GM12891 (cell line): ENCODE data around the gene IL4R.
"Not testable (repeated sequence)": the region's sequence is repeated elsewhere in the genome, so short reads cannot be mapped to it uniquely, and the experiment has no call there.

Experiments
- DNase-seq: peaks from one replicate; pipeline ENCODE4 v3.0.0; 2011; ENCODE audit warnings: low spot score; ENCODE audit not compliant: insufficient read length
- FAIRE-seq: peaks from 2 replicates; lab custom pipeline; 2011; peaks lifted over from hg19 to GRCh38; lab: Jason Lieb, UNC
- PAX5 ChIP-seq: IDR thresholded peaks from 2 replicates; pipeline ENCODE4 v1.6.1; 2011; ENCODE audit warnings: low read length, moderate library complexity, mild to moderate bottlenecking; ENCODE audit not compliant: insufficient read depth, severe bottlenecking
- POLR2A ChIP-seq: IDR thresholded peaks from 2 replicates; pipeline ENCODE4 v1.6.1; 2011; ENCODE audit warnings: low read depth, low read length, control low read depth
- POLR2AphosphoS5 ChIP-seq: IDR thresholded peaks from 2 replicates; pipeline ENCODE4 v1.6.1; 2011; ENCODE audit warnings: low read depth, low read length, control low read depth
- POU2F2 ChIP-seq: IDR thresholded peaks from 2 replicates; pipeline ENCODE4 v1.6.1; 2011; ENCODE audit warnings: low read depth, mild to moderate bottlenecking, control low read depth, low read length, moderate library complexity
- SPI1 ChIP-seq: IDR thresholded peaks from 2 replicates; pipeline ENCODE4 v1.6.1; 2011; ENCODE audit warnings: low read depth, low read length, control low read depth
- TAF1 ChIP-seq: IDR thresholded peaks from 2 replicates; pipeline ENCODE4 v1.6.1; 2011; ENCODE audit warnings: low read depth, low read length, control low read depth

The IL4R gene

GRCh38 chr16:27386674-27387073 is 72.9 kb downstream of the IL4R start:
- FAIRE-seq: peak; percentile 38
- DNase-seq: no peak
- TF ChIP-seq POLR2A (no peak), POU2F2 (no peak), SPI1 (no peak), PAX5 (no peak), POLR2AphosphoS5 (no peak), TAF1 (no peak)

GRCh38 chr16:27387724-27388123 is 74.0 kb downstream of the IL4R start:
- peak; percentile 87 for FAIRE-seq
- DNase-seq: no peak
- TF ChIP-seq SPI1 (peak; percentile 54; the same call in 1 of the 2 replicates), POU2F2 (0 out of 2 replicates have a peak, but pooled peaks have one; percentile 47), POLR2AphosphoS5 (no peak)

GRCh38 chr16:27389272-27389961 is 75.6 kb downstream of the IL4R start:
- DNase-seq: no peak
- TF ChIP-seq POLR2AphosphoS5: no peak
- TF ChIP-seq POLR2A: no peak
- no peak for TF ChIP-seq TAF1
- no peak for TF ChIP-seq PAX5
- 0 out of 2 replicates have a peak, but pooled peaks have one; percentile 27 for TF ChIP-seq POU2F2
- TF ChIP-seq SPI1: 0 out of 2 replicates have a peak, but pooled peaks have one; percentile 4
- FAIRE-seq: peak; percentile 33

- DNase-seq: no peak
- no peak for FAIRE-seq
- no peak for TF ChIP-seq PAX5
- no peak for TF ChIP-seq POU2F2
- no peak for TF ChIP-seq POLR2AphosphoS5
- TF ChIP-seq SPI1: no peak
- no peak for TF ChIP-seq POLR2A
- TF ChIP-seq TAF1: no peak
Measured at GRCh38 chr16:27390151-27390550, 76.4 kb downstream of the IL4R start.

- FAIRE-seq (no peak), DNase-seq (no peak)
- TF ChIP-seq POU2F2 (no peak), POLR2AphosphoS5 (no peak), TAF1 (no peak), SPI1 (no peak), PAX5 (no peak), POLR2A (no peak)
Measured at GRCh38 chr16:27392671-27393070, 78.9 kb downstream of the IL4R start.

GRCh38 chr16:27394516-27394915 is 80.7 kb downstream of the IL4R start:
- FAIRE-seq (no peak), DNase-seq (no peak)
- TF ChIP-seq POLR2A (no peak), PAX5 (no peak), POU2F2 (no peak), TAF1 (no peak), POLR2AphosphoS5 (no peak)

- DNase-seq, FAIRE-seq: not testable (repeated sequence)
Measured at GRCh38 chr16:27398341-27398893, 84.6 kb downstream of the IL4R start.

GRCh38 chr16:27398894-27399853 is 85.4 kb downstream of the IL4R start:
- TF ChIP-seq POLR2AphosphoS5: no peak
- peak; percentile 41; the same call in 1 of the 2 replicates for TF ChIP-seq POLR2A
- TF ChIP-seq PAX5: no peak
- peak; percentile 100 for TF ChIP-seq POU2F2
- no peak for TF ChIP-seq TAF1
- peak; percentile 95 for TF ChIP-seq SPI1

GRCh38 chr16:27399969-27400368 is 86.2 kb downstream of the IL4R start:
- TF ChIP-seq PAX5: no peak
- TF ChIP-seq POLR2AphosphoS5: no peak
- no peak for TF ChIP-seq TAF1
- no peak for TF ChIP-seq POLR2A
- no peak for TF ChIP-seq POU2F2
- no peak for TF ChIP-seq SPI1
- no peak for DNase-seq
- FAIRE-seq: no peak

More at GRCh38 chr16:27398894-27399853, 85.4 kb downstream of the IL4R start:
- FAIRE-seq (peak; percentile 81), DNase-seq (no peak)
